Fibroblast of the aortic adventitia (primary cell): Measurements from ENCODE around the gene COQ10A. TPM values are rescaled to one million over a fixed set of nuclear protein-coding genes. Genes with fewer than 3 reads are reported as not detected.

ENCODE experiments used
- DNase-seq: peaks from one replicate; pipeline ENCODE4 v3.0.0-alpha.2; 2010; ENCODE audit warnings: low read depth
- H3K4me3 ChIP-seq: 2 replicates; pipeline ENCODE4 v1.5.1; 2011; ENCODE audit warnings: low read depth, mild to moderate bottlenecking, control low read depth, low read length, moderate library complexity
- CTCF ChIP-seq: IDR thresholded peaks from 2 replicates; pipeline ENCODE4 v1.5.1; 2011; ENCODE audit warnings: mild to moderate bottlenecking, low read length, control low read depth, inconsistent platforms; ENCODE audit not compliant: insufficient read depth
- total RNA-seq: library from RNA; depleted of rRNA; stranded (reverse); fragments of >200 nt; gene quantifications from 2 replicates; pipeline ENCODE4 v1.2.3, GENCODE V29; 2012; ENCODE audit warnings: low replicate concordance

Gene COQ10A
- total RNA-seq, 1 donor: 8.0 TPM

GRCh38 chr12:56288705-56289387 is 22.1 kb downstream of the COQ10A start:
- no peak for DNase-seq
- no peak for TF ChIP-seq CTCF
- H3K4me3 ChIP-seq: no peak overlapping the region

- no peak overlapping the region for H3K4me3 ChIP-seq
- DNase-seq: no peak
- TF ChIP-seq CTCF: no peak
Observed at GRCh38 chr12:56293795-56294194, 27.1 kb downstream of the COQ10A start.

- no peak for DNase-seq
- no peak for TF ChIP-seq CTCF
- H3K4me3 ChIP-seq: no peak overlapping the region
Observed at GRCh38 chr12:56296295-56296694, 29.6 kb downstream of the COQ10A start.

- no peak overlapping the region for H3K4me3 ChIP-seq
- TF ChIP-seq CTCF: no peak
- DNase-seq: no peak
Observed at GRCh38 chr12:56297400-56297799, 30.7 kb downstream of the COQ10A start.

GRCh38 chr12:56298828-56299227 is 32.1 kb downstream of the COQ10A start:
- TF ChIP-seq CTCF: no peak
- DNase-seq: no peak
- H3K4me3 ChIP-seq: peak overlapping the region; percentile 91

GRCh38 chr12:56299308-56299852 is 32.6 kb downstream of the COQ10A start:
- TF ChIP-seq CTCF: no peak
- H3K4me3 ChIP-seq: peak overlapping the region; percentile 91
- DNase-seq: no peak
